Renal pelvis (tissue), 12 donors: Measurements from ENCODE around the gene FCRLA. TPM values are rescaled to one million over a fixed set of nuclear protein-coding genes. Genes with fewer than 3 reads are reported as not detected.
"Not testable (repeated sequence)": the region's sequence is repeated elsewhere in the genome, so short reads cannot be mapped to it uniquely, and the experiment has no call there.

Experiments
- DNase-seq: peaks from one replicate; pipeline ENCODE4 v3.0.0-alpha.2; 2013
- long read RNA-seq, 16 experiments: transcript quantifications; one replicate each; lab custom pipeline, GENCODE V29; 2026
- polyA plus RNA-seq, 3 donors: library from polyadenylated mRNA; unstranded; fragments of 120-200 nt; gene quantifications; one replicate each; pipeline ENCODE4 v1.2.1, GENCODE V29; 2013; ENCODE audit not compliant: insufficient read length in 3 of 3

FCRLA gene
- under 1 TPM in 1 of 3 donors, not detected in 2; 0.24 TPM for polyA plus RNA-seq
- long read RNA-seq, donor 1, result 0 reads
- long read RNA-seq, donor 2, result 0 reads
- long read RNA-seq, donor 3, partial matches to known transcripts, result 0 of 1 reads
- long read RNA-seq, donor 3, other reads (novel, unspliced or antisense), result 0 of 1 reads
- long read RNA-seq, donor 4, result 0 reads
- long read RNA-seq, donor 5, result 0 reads
- long read RNA-seq, donor 6, result 0 reads
- long read RNA-seq, donor 7, result 0 reads
- long read RNA-seq, donor 8, result 0 reads
- long read RNA-seq, donor 9, result 0 reads
- long read RNA-seq, donor 10, result 0 reads
- long read RNA-seq, donor 11, result 0 reads
- long read RNA-seq, donor 12, result 0 reads
- long read RNA-seq, donor 13, result 0 reads
- long read RNA-seq, donor 14, result 0 reads
- long read RNA-seq, donor 15, result 0 reads
- long read RNA-seq, donor 16, result 0 reads

GRCh38 chr1:161706482-161707347 lies at the start of gene FCRLA:
Gene FCRLA (plus strand): TSS chr1:161707229. CDS start chr1:161707265, 36 bp downstream.
- no peak for DNase-seq

- not testable (repeated sequence) for DNase-seq
These were observed 48.5 kb upstream of the FCRLA start for GRCh38 chr1:161658524-161658923.

- DNase-seq, result not testable (repeated sequence)
These were observed 45.2 kb upstream of the FCRLA start for GRCh38 chr1:161661660-161662311.

- not testable (repeated sequence) for DNase-seq
These were observed 44.2 kb upstream of the FCRLA start, which contains the start of gene FCGR2B for GRCh38 chr1:161662684-161663339. Gene FCGR2B (plus strand): TSS chr1:161663143. CDS start chr1:161663242, 99 bp downstream.

GRCh38 chr1:161663569-161663968 lies 43.5 kb upstream of the FCRLA start:
- not testable (repeated sequence) for DNase-seq

GRCh38 chr1:161664689-161665088 lies 42.3 kb upstream of the FCRLA start:
- not testable (repeated sequence) for DNase-seq

- not testable (repeated sequence) for DNase-seq
These were observed 35.7 kb upstream of the FCRLA start for GRCh38 chr1:161671045-161672020.

- peak; percentile 5 for DNase-seq
These were observed 33.6 kb upstream of the FCRLA start for GRCh38 chr1:161673437-161673836.

- DNase-seq, result not testable (repeated sequence)
These were observed 32.6 kb upstream of the FCRLA start for GRCh38 chr1:161674447-161674846.

GRCh38 chr1:161674908-161675307 lies 32.1 kb upstream of the FCRLA start:
- not testable (repeated sequence) for DNase-seq

GRCh38 chr1:161676441-161676840 lies 30.6 kb upstream of the FCRLA start:
- no peak for DNase-seq

GRCh38 chr1:161676958-161677689 lies 29.9 kb upstream of the FCRLA start:
- DNase-seq, result no peak

- DNase-seq, result no peak
These were observed 28.5 kb upstream of the FCRLA start for GRCh38 chr1:161678500-161678899.

- no peak for DNase-seq
These were observed 25.1 kb upstream of the FCRLA start for GRCh38 chr1:161681879-161682278.

- DNase-seq, result no peak
These were observed 18.1 kb upstream of the FCRLA start for GRCh38 chr1:161688946-161689345.

- DNase-seq, result no peak
These were observed 15.2 kb upstream of the FCRLA start for GRCh38 chr1:161691846-161692245.

- not testable (repeated sequence) for DNase-seq
These were observed 13.9 kb upstream of the FCRLA start for GRCh38 chr1:161693020-161693712.

- DNase-seq, result not testable (repeated sequence)
These were observed 8.7 kb upstream of the FCRLA start for GRCh38 chr1:161698302-161698701.

GRCh38 chr1:161702250-161702649 lies 4.8 kb upstream of the FCRLA start:
- peak; percentile 24 for DNase-seq
